ENCODE measurements around the gene RRAS. TPM values are rescaled to one million over a fixed set of nuclear protein-coding genes. Genes with fewer than 3 reads are reported as not detected.
A peak's percentile ranks its signal among the peaks of the same experiment; 100 is the strongest.

RRAS gene
- total and polyA plus RNA-seq, 9 donors, result 24.2 to 63.4 (median 37.6) TPM

DNA sequence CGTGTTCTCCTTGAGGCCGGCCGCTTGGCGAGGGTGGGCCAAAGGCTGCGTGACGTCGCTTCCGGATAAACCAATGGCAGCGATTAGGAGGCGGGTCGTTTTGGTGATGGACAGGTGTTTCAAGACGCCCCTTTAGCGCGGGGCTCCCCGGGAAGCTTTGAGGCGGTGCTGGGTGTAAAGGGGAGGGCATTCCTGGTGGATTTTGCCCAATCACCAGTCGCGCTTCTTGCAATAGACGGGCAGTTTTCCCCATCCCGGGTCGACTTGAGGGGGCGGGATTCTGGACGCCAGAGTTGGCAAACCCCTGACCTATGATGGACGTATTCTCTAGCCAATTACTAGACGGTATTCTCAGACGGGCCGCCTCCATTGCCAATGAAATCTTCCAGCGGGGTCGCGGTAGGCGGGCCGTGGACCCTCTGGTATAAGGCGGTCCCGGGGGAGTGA is 36.9 kb upstream of the RRAS start:
- 0% methylated on average over 34 of the region's 34 CpGs for WGBS, 3 donors
- no peaks in the 10 kb centered on the region for H3K9me3 ChIP-seq
- H3K4me1 ChIP-seq (ENCODE audit: insufficient read depth), result peaks cover 6% of the 10 kb centered on the region
- DNase-seq, result peak; percentile 100
- H3K27ac ChIP-seq, result peak overlapping the region; percentile 90 to 93
- peak overlapping the region; percentile 63 for H3K4me3 ChIP-seq
- TF ChIP-seq CTCF (IDR thresholded peaks at IDR 0.05) (no peak), EP300 (IDR thresholded peaks at IDR 0.05) (peak; percentile 21), POLR2A (IDR thresholded peaks at IDR 0.05) (no peak)
- H3K27me3 ChIP-seq, result no peaks in the 10 kb centered on the region
- H3K36me3 ChIP-seq, result no peaks in the 10 kb centered on the region
- intact Hi-C loops (cut with DNase I), result loop anchor here in 3 of 4 donors (5.0 to 10.0 kb wide), 3 partner anchors 35 to 192 kb away; partner anchors contain the start of genes RPL13A (in 1 of the 3), RPS11 (in 1 of the 3), RRAS (in 1 of the 3) and SCAF1 (in 1 of the 3)

DNA sequence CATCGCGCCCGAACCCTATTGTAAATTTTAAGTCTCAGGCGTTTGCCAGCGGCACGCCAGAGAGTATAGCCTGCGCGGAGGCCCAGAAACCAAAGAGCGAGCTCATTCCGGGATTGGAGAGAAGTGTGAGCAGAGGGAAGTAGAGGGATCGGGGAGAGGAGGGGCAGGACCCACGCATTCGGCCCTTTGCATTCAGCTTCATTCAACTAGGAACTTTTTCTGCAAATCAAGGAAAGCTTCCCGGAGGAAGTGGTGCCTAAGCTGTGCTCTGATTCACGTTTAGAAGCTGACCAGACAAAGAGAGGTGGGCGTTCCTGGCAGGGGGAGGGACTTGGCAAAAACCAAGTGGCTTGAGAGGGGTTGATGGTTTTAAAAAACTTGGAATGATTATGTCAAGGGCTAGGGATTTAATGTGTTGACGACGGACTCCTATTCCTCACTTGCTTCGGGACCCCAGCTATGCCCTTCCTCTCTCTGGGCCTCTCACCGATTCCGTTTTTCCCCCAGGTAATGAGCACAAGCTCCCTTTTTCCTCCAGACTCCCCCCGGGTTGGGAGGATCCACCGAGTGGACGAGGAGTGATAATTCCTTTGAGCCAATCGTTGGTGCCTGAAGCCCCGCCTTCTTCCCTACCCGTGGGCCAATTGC is 36.3 kb upstream of the RRAS start:
- H3K9me3 ChIP-seq, result no peaks in the 10 kb centered on the region
- peaks cover 6% of the 10 kb centered on the region for H3K4me1 ChIP-seq (ENCODE audit: insufficient read depth)
- 0 to 2% (median 1%) methylated on average over 27 of the region's 27 CpGs for WGBS, 3 donors
- peak overlapping the region; percentile 67 to 93 for H3K27ac ChIP-seq
- no peaks in the 10 kb centered on the region for H3K27me3 ChIP-seq
- no peaks in the 10 kb centered on the region for H3K36me3 ChIP-seq
- DNase-seq, result peak in 4 of 5 donors; percentile 89 to 91 (median 89)
- H3K4me3 ChIP-seq, result peak overlapping the region; percentile 34
- intact Hi-C loops (cut with DNase I), result loop anchor here in 3 of 4 donors (5.0 to 10.0 kb wide), 3 partner anchors 34 to 191 kb away; partner anchors contain the start of genes RPL13A (in 1 of the 3), RPS11 (in 1 of the 3), RRAS (in 1 of the 3) and SCAF1 (in 1 of the 3)
- TF ChIP-seq CTCF (IDR thresholded peaks at IDR 0.05) (no peak), POLR2A (IDR thresholded peaks at IDR 0.05) (no peak), EP300 (IDR thresholded peaks at IDR 0.05) (no peak)

DNA sequence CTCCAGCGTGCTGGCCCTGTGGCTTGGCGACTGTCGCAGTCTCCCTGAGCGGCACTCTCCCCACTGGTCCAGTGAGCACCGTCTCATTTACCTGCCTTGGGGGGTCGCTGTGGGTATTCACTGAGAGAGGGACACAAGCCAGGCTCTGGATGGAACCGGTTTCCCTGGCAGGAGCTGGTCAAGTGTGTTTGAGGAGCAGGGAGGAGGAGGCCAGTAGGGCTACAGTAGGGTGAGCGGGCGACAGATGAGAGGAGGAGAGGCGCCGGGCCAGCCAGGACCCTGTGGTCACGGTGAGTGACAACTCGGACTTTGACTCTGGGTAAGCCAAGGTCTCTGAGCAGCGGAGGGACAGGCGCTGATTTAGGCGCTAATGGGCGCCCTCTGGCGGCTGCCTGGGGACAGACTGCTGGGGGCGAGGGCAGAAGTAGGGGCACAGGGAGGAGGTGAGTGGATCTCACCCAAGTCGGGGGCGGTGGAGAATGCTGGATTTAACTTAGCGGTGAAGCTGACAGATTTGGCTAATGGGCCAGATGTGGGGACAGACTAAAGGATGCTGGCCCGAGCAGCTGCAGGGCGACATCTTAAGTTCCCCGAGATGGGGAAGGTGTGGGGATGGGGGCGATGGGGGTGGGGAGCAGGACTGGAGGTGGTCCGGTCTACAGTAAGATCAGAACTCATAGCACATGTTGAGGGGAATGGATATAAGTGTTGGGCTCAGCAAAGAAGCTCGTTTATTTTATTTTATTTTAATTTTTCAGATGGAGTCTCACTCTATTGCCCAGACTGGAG is 32.4 kb upstream of the RRAS start:
- intact Hi-C loops (cut with DNase I), result loop anchor here in 2 of 4 donors (5.0 to 10.0 kb wide), 2 partner anchors 100 to 188 kb away; partner anchors contain the start of gene RPL13A (in 1 of the 2)
- WGBS, 3 donors, result 20 to 31% (median 22%) methylated on average over 28 of the region's 28 CpGs
- H3K36me3 ChIP-seq, result no peaks in the 10 kb centered on the region
- H3K9me3 ChIP-seq, result no peaks in the 10 kb centered on the region
- no peaks in the 10 kb centered on the region for H3K27me3 ChIP-seq
- H3K4me1 ChIP-seq (ENCODE audit: insufficient read depth), result no peaks in the 10 kb centered on the region
- no peak for TF ChIP-seq EP300 (IDR thresholded peaks at IDR 0.05)
- peak; percentile 68 to 84 (median 72) for TF ChIP-seq CTCF (IDR thresholded peaks at IDR 0.05)
- H3K4me3 ChIP-seq, result no peak overlapping the region
- DNase-seq, result peak; percentile 65 to 82 (median 77)
- H3K27ac ChIP-seq, result no peak overlapping the region

DNA sequence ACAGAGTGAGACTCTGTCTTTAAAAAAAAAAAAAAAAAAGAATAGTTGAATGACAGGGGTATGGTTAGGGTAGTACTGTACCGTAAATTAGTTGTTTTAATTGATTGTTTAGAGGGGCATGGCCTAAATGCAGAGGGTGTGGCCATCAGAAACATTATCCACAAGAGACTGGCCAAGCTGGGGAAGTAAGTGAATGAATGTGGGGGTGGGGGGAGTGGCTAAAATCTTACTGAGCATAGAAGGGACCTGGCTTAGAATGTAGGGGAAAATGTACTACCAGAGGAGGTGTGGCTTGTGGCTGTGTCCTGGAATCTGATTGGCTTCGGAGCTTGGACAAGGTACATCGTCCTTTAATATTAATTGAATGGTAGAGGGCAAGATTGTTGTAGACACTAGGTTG is 29.6 kb upstream of the RRAS start:
- no peaks in the 10 kb centered on the region for H3K9me3 ChIP-seq
- no peak overlapping the region for H3K4me3 ChIP-seq
- TF ChIP-seq EP300 (IDR thresholded peaks at IDR 0.05) (no peak), CTCF (IDR thresholded peaks at IDR 0.05) (no peak), POLR2A (IDR thresholded peaks at IDR 0.05) (no peak)
- peaks cover 4% of the 10 kb centered on the region for H3K4me1 ChIP-seq (ENCODE audit: insufficient read depth)
- WGBS, 3 donors, result 87 to 91% (median 90%) methylated on average over 3 of the region's 3 CpGs
- no peak for DNase-seq
- no peaks in the 10 kb centered on the region for H3K36me3 ChIP-seq
- intact Hi-C loops (cut with DNase I), result no loop called here
- no peak overlapping the region for H3K27ac ChIP-seq
- H3K27me3 ChIP-seq, result no peaks in the 10 kb centered on the region

All from ovary (tissue), 9 donors.